ENCODE results near the gene ILK. TPM values are rescaled to one million over a fixed set of nuclear protein-coding genes. Genes with fewer than 3 reads are reported as not detected.

Gene ILK
- total RNA-seq, 4 donors from 2014 or later, result 101 to 144 (median 121) TPM

GRCh38 chr11:6623391-6624363 lies 20.1 kb downstream of the ILK start:
- H3K4me1 ChIP-seq, result peaks cover under 1 to 6% of the 10 kb centered on the region in 2 donors
- no peaks in the 10 kb centered on the region for H3K27me3 ChIP-seq
- TF ChIP-seq POLR2A (IDR thresholded peaks at IDR 0.05) (no peak), CTCF (IDR thresholded peaks at IDR 0.05) (no peak)
- 90 to 94% methylated on average over 14 to 30 of the region's 31 CpGs for WGBS, 2 donors
- H3K4me3 ChIP-seq (replicated peaks in 1 of 3), result no peak overlapping the region
- DNase-seq, result no peak
- peaks cover 0 to 3% of the 10 kb centered on the region in 2 donors for H3K36me3 ChIP-seq
- intact Hi-C loops (cut with DNase I), result no loop called here
- H3K27ac ChIP-seq, result no peak overlapping the region
- no peaks in the 10 kb centered on the region for H3K9me3 ChIP-seq

GRCh38 chr11:6625156-6625831 lies 21.7 kb downstream of the ILK start:
- no peak for DNase-seq
- intact Hi-C loops (cut with DNase I), result no loop called here
- H3K4me1 ChIP-seq, result peaks cover 0 to under 1% of the 10 kb centered on the region in 2 donors
- peaks cover 0 to 3% of the 10 kb centered on the region in 2 donors for H3K36me3 ChIP-seq
- no peaks in the 10 kb centered on the region for H3K27me3 ChIP-seq
- 90 to 94% methylated on average over 4 to 12 of the region's 12 CpGs for WGBS, 2 donors
- no peak overlapping the region for H3K27ac ChIP-seq
- no peaks in the 10 kb centered on the region for H3K9me3 ChIP-seq
- H3K4me3 ChIP-seq (replicated peaks in 1 of 3), result no peak overlapping the region
- TF ChIP-seq POLR2A (IDR thresholded peaks at IDR 0.05) (no peak), CTCF (IDR thresholded peaks at IDR 0.05) (no peak)

GRCh38 chr11:6625832-6626420 lies 22.4 kb downstream of the ILK start:
- no peak for TF ChIP-seq CTCF (IDR thresholded peaks at IDR 0.05)
- no peak for TF ChIP-seq POLR2A (IDR thresholded peaks at IDR 0.05)
- peaks cover 0 to 7% of the 10 kb centered on the region in 2 donors for H3K4me1 ChIP-seq
- intact Hi-C loops (cut with DNase I), result no loop called here
- no peaks in the 10 kb centered on the region for H3K9me3 ChIP-seq
- no peak overlapping the region for H3K27ac ChIP-seq
- H3K36me3 ChIP-seq, result peaks cover 0 to 3% of the 10 kb centered on the region in 2 donors
- no peaks in the 10 kb centered on the region for H3K27me3 ChIP-seq
- no peak overlapping the region for H3K4me3 ChIP-seq (replicated peaks in 1 of 3)
- WGBS, 2 donors, result 94 to 97% methylated on average over 8 to 17 of the region's 17 CpGs
- DNase-seq, result no peak

- peaks cover 0 to 7% of the 10 kb centered on the region in 2 donors for H3K4me1 ChIP-seq
- TF ChIP-seq CTCF (IDR thresholded peaks at IDR 0.05), result no peak
- TF ChIP-seq POLR2A (IDR thresholded peaks at IDR 0.05), result no peak
- no peak for DNase-seq
- H3K36me3 ChIP-seq, result peaks cover 0 to 3% of the 10 kb centered on the region in 2 donors
- H3K27me3 ChIP-seq, result no peaks in the 10 kb centered on the region
- intact Hi-C loops (cut with DNase I), result no loop called here
- H3K9me3 ChIP-seq, result no peaks in the 10 kb centered on the region
- no peak overlapping the region for H3K27ac ChIP-seq
- H3K4me3 ChIP-seq (replicated peaks in 1 of 3), result no peak overlapping the region
- 69 to 80% methylated on average over 4 to 12 of the region's 19 CpGs for WGBS, 2 donors
Measured at GRCh38 chr11:6626971-6627761, 23.6 kb downstream of the ILK start.

All from thyroid gland (tissue), 4 donors.